Adrenal gland (tissue), 12 donors: ENCODE data around the gene IGFALS. TPM values are rescaled to one million over a fixed set of nuclear protein-coding genes. Genes with fewer than 3 reads are reported as not detected.
A peak's percentile ranks its signal among the peaks of the same experiment; 100 is the strongest.

Source experiments
- DNase-seq, 7 donors: peaks; one replicate each; pipeline ENCODE4 v3.0.0-alpha.2; 2019 to 2020
- H3K27ac ChIP-seq, 5 donors: fragments of 200-600 bp; sonication (generic) in 4 of 5; 1 replicate in 3 of 5; 2 replicates in 2 of 5; pipeline versions ENCODE4 v1.5.1 to v1.8.0; 2016 to 2020; ENCODE audit warnings: mild to moderate bottlenecking in 1 of 5
- H3K27me3 ChIP-seq: fragments of 200-600 bp; 2 replicates; pipeline ENCODE4 v1.8.0; 2021
- H3K36me3 ChIP-seq, 2 donors: fragments of 200-600 bp; replicated peaks in 1 of 2; 1 replicate in 1 of 2; 2 replicates in 1 of 2; pipeline versions ENCODE4 v1.5.1 to v1.8.0; 2018 to 2022
- H3K4me1 ChIP-seq, 2 donors: fragments of 200-600 bp; replicated peaks in 1 of 2; 1 replicate in 1 of 2; 2 replicates in 1 of 2; pipeline versions ENCODE4 v1.5.1 to v1.8.0; 2018 to 2021
- H3K4me3 ChIP-seq, 4 donors: fragments of 200-600 bp; sonication (generic) in 3 of 4; one replicate each; pipeline ENCODE4 v1.5.1; 2016 to 2018
- H3K9me3 ChIP-seq, 3 donors: fragments of 200-600 bp; sonication (generic) in 1 of 3; replicated peaks in 1 of 3; 1 replicate in 2 of 3; 2 replicates in 1 of 3; pipeline versions ENCODE4 v1.5.1 to v1.8.0; 2016 to 2021
- CTCF ChIP-seq, 6 experiments: fragments of 450-650 bp in 4 of 6; fragments of 200-600 bp in 2 of 6; sonication (generic) in 1 of 6; IDR thresholded peaks; 1 replicate in 5 of 6; 2 replicates in 1 of 6; pipeline versions ENCODE4 v1.5.1 to v1.8.0; 2016 to 2021; ENCODE audit warnings: antibody characterized with exemption in 6 of 6, mild to moderate bottlenecking in 2 of 6, moderate library complexity in 1 of 6
- POLR2A ChIP-seq, 2 donors: fragments of 450-650 bp; IDR thresholded peaks; one replicate each; pipeline ENCODE4 v1.6.1; 2017; ENCODE audit warnings: antibody characterized with exemption in 2 of 2, mild to moderate bottlenecking in 2 of 2, moderate library complexity in 1 of 2
- WGBS, 4 donors: extraction: QIAGEN DNeasy Blood & Tissue Kit in 2 of 4; methylation state at CpG; one replicate each; pipeline versions ENCODE4 v1.1.5 to v1.1.7; 2013 to 2017; 5-methylcytosine and 5-hydroxymethylcytosine counted together
- intact Hi-C, 2 donors: fragments of 100-400 bp; cut with DNase I; formaldehyde crosslinking; loops; one replicate each; pipeline versions ENCODE4 v1.14.1 to v1.15.0; 2022 to 2023
- polyA plus RNA-seq, 3 donors: library from polyadenylated mRNA; stranded (reverse); fragments of 200-250 nt in 2 of 3; fragments of 350-450 nt in 1 of 3; fragmentation: Illumina TruSeq in 1 of 3; extraction: RNeasy Lipid Tissue Mini Kit (QIAGEN cat#74804) in 1 of 3; gene quantifications; one replicate each; pipeline ENCODE4 v1.2.3, GENCODE V29; 2013 to 2014
- total RNA-seq, 9 donors: library from RNA; depleted of rRNA in 4 of 9; stranded (reverse); fragments of >200 nt in 4 of 9; fragments of 120-200 nt in 1 of 9; fragmentation: NEBNext Ultra II Directional in 1 of 9; extraction: Animal tissue kit (Norgen Biotek cat#: 25700) in 1 of 9; gene quantifications; one replicate each; pipeline versions ENCODE4 v1.1.0 to v1.2.4, GENCODE V29; 2013 to 2023
- donor health status: healthy with polysubstance abuse.
- donor health status: Bipolar disorder and iron deficiency.
- donor health status: DM: yes; HTN: yes; CAD: no.
- donor health status: DM: no; HTN: no; CAD: no.
- donor health status: DM: no; HTN: no; CAD: no.
- donor health status: DM: yes; HTN: yes; CAD: no.

Gene IGFALS
- total and polyA plus RNA-seq, 12 donors: 0.11 to 3.9 (median 0.31) TPM; not detected in 2

GRCh38 chr16:1762879-1763520 is 30.5 kb downstream of the IGFALS start:
- no peaks in the 10 kb centered on the region for H3K9me3 ChIP-seq
- H3K27me3 ChIP-seq: no peaks in the 10 kb centered on the region
- H3K4me1 ChIP-seq: no peaks in the 10 kb centered on the region
- no peak overlapping the region for H3K4me3 ChIP-seq
- peak in 1 of 7 donors; percentile 33 for DNase-seq
- WGBS, 4 donors: 81 to 87% (median 85%) methylated on average over 13 to 24 of the region's 24 CpGs
- TF ChIP-seq POLR2A (IDR thresholded peaks at IDR 0.05): no peak
- TF ChIP-seq CTCF (IDR thresholded peaks at IDR 0.05): no peak
- H3K27ac ChIP-seq: no peak overlapping the region
- intact Hi-C loops: no loop called here
- H3K36me3 ChIP-seq: peaks cover 0 to 78% of the 10 kb centered on the region in 2 donors

DNA sequence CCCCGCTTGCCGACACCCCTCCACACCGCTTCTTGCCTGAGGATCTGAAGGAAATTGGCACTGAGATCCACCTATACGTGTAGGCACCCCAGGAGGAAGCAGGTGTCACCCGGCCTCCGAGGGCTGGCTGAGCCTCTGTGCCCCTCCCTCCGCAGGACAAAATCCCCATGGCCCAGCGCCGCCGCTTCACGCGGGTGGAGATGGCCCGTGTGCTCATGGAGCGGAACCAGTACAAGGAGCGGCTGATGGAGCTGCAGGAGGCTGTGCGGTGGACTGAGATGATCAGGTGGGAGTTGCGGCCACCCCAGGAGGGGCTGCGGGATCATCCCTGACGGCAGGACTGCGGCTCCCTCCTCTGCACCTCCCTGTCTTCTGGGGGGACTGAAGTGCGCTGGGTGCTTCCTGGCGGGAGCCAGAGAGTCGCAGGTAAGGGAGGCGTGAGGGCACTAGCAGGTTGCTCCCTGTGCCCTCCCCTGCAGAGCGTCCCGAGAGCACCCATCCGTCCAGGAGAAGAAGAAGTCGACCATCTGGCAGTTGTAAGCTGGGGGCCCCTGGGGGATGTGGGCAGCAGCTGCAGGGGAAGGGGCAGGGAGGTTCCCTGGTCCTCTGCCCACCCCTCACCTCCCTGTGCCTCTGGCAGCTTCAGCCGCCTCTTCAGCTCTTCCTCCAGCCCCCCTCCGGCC is 31.2 kb downstream of the IGFALS start:
- H3K27ac ChIP-seq: no peak overlapping the region
- intact Hi-C loops: no loop called here
- no peaks in the 10 kb centered on the region for H3K4me1 ChIP-seq
- no peaks in the 10 kb centered on the region for H3K9me3 ChIP-seq
- no peak for DNase-seq
- peaks cover 0 to 77% of the 10 kb centered on the region in 2 donors for H3K36me3 ChIP-seq
- WGBS, 4 donors: 91 to 93% (median 91%) methylated on average over 20 to 29 of the region's 30 CpGs
- H3K4me3 ChIP-seq: no peak overlapping the region
- H3K27me3 ChIP-seq: no peaks in the 10 kb centered on the region
- TF ChIP-seq POLR2A (IDR thresholded peaks at IDR 0.05): no peak
- TF ChIP-seq CTCF (IDR thresholded peaks at IDR 0.05): no peak

DNA sequence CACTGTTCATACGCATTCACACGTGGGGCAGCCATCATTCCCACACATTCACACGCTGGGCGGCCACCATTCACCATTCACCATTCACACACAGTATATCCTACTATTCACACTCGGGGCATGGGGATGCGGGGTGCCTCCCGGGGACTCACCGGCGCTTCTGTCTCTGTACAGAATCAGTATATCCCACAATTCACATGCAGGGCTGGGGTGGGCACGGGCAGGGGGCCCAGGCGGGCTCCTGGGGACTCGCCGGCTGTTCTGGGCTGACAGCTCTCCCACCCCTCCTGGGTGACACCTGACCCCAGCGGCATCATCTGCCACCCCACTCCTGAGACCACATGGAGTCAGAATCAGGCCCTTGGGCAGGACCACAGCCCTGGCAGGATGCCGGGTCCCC is 31.8 kb downstream of the IGFALS start:
- peak in 1 of 7 donors; percentile 18 for DNase-seq
- Histone ChIP-seq H3K36me3 (peaks cover 0 to 71% of the 10 kb centered on the region in 2 donors), H3K4me1 (no peaks in the 10 kb centered on the region), H3K27me3 (no peaks in the 10 kb centered on the region), H3K9me3 (no peaks in the 10 kb centered on the region), H3K27ac (no peak overlapping the region), H3K4me3 (no peak overlapping the region)
- 93 to 94% (median 93%) methylated on average over 9 to 15 of the region's 15 CpGs for WGBS, 4 donors
- intact Hi-C loops: no loop called here
- TF ChIP-seq POLR2A (IDR thresholded peaks at IDR 0.05) (no peak), CTCF (IDR thresholded peaks at IDR 0.05) (no peak)

DNA sequence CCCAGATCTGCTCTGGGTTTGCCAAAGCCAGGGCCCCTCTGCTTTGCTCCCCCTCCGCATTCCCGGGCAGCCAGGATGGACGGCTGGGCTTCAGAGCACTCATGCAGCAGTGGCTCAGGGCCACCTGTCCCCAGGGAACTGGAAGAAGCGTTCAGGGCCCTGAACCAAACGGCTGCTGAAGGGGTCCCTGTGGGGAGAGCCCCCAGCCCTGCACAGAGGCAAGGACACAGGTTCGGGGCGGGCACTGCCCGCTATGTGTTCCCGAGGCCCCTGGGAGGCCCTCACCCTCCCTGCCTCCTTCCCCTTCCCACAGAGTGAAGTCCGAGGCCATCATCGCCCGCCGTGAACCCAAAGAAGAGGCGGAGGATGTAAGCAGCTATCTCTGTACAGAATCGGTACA is 32.6 kb downstream of the IGFALS start:
- intact Hi-C loops: no loop called here
- no peak overlapping the region for H3K27ac ChIP-seq
- H3K9me3 ChIP-seq: no peaks in the 10 kb centered on the region
- H3K4me1 ChIP-seq: no peaks in the 10 kb centered on the region
- TF ChIP-seq POLR2A (IDR thresholded peaks at IDR 0.05) (no peak), CTCF (IDR thresholded peaks at IDR 0.05) (no peak)
- H3K27me3 ChIP-seq: no peaks in the 10 kb centered on the region
- WGBS, 4 donors: 88 to 97% (median 89%) methylated on average over 11 to 15 of the region's 15 CpGs
- H3K36me3 ChIP-seq: peaks cover 0 to 63% of the 10 kb centered on the region in 2 donors
- no peak for DNase-seq
- no peak overlapping the region for H3K4me3 ChIP-seq
